Dermis microvascular lymphatic vessel endothelial cell (primary cell): ENCODE measurements around the gene MCAM. TPM values are rescaled to one million over a fixed set of nuclear protein-coding genes. Genes with fewer than 3 reads are reported as not detected.

Source experiments
- DNase-seq, 2 donors: peaks; one replicate each; pipeline versions ENCODE4 v3.0.0 to v3.0.0-alpha.2; 2010; ENCODE audit warnings: low read depth in 2 of 2
- total RNA-seq: library from RNA; depleted of rRNA; stranded (reverse); fragments of >200 nt; gene quantifications from 2 replicates; pipeline ENCODE4 v1.2.1, GENCODE V29; 2014

The MCAM gene
- total RNA-seq, 1 donor from 2014 or later, result 200 TPM

GRCh38 chr11:119263352-119263940 is 53.5 kb downstream of the MCAM start:
- peak; percentile 51 to 77 for DNase-seq

- peak in 1 of 2 donors; percentile 72 for DNase-seq
These were observed 54.1 kb downstream of the MCAM start for GRCh38 chr11:119262668-119263351.

GRCh38 chr11:119258983-119259382 is 57.9 kb downstream of the MCAM start:
- no peak for DNase-seq

Other genes with a start within 250 kb of the MCAM start
- gene VPS11, start 249.3 kb downstream of the MCAM start, total RNA-seq, result 20.0 and 34.8 TPM in 2 replicates
- gene HMBS, start 232.2 kb downstream of the MCAM start, total RNA-seq, result 3.8 and 4.5 TPM in 2 replicates
- gene DPAGT1, start 215.3 kb downstream of the MCAM start, total RNA-seq, result 10.5 and 17.6 TPM in 2 replicates
- gene C2CD2L, start 209.8 kb downstream of the MCAM start, total RNA-seq, result 1.7 and 3.4 TPM in 2 replicates
- gene HINFP, start 195.6 kb downstream of the MCAM start, total RNA-seq, result 11.3 and 16.4 TPM in 2 replicates
- gene ABCG4, start 168.1 kb downstream of the MCAM start, total RNA-seq, result under 0.01 TPM in 1 of 2 replicates, not detected in the other
- 11.0 and 16.1 TPM in 2 replicates for gene NLRX1, start 148.4 kb downstream of the MCAM start, total RNA-seq
- not detected in 2 replicates for gene NHERF4, start 131.7 kb downstream of the MCAM start, total RNA-seq
- gene CBL, start 110.8 kb downstream of the MCAM start, total RNA-seq, result 7.4 and 9.4 TPM in 2 replicates
- gene RNF26, start 17.4 kb upstream of the MCAM start, total RNA-seq, result 2.6 and 4.6 TPM in 2 replicates
- gene C1QTNF5, start 23.8 kb upstream of the MCAM start, total RNA-seq, result 47.6 and 121 TPM in 2 replicates
- not detected in 2 replicates for gene MFRP, start 29.6 kb upstream of the MCAM start, total RNA-seq
- 0.13 and 0.25 TPM in 2 replicates for gene USP2, start 64.6 kb upstream of the MCAM start, total RNA-seq
- 3.8 and 10.1 TPM in 2 replicates for gene THY1, start 106.0 kb upstream of the MCAM start, total RNA-seq